NCI-H510A treated with DMSO at 0.1 percent for 48 hours (cell line): ENCODE measurements around the gene GABPB2.

Experiments
- DNase-seq: peaks from one replicate; lab custom pipeline; 2025; lab: John Stamatoyannopoulos, UW

Gene GABPB2

DNA sequence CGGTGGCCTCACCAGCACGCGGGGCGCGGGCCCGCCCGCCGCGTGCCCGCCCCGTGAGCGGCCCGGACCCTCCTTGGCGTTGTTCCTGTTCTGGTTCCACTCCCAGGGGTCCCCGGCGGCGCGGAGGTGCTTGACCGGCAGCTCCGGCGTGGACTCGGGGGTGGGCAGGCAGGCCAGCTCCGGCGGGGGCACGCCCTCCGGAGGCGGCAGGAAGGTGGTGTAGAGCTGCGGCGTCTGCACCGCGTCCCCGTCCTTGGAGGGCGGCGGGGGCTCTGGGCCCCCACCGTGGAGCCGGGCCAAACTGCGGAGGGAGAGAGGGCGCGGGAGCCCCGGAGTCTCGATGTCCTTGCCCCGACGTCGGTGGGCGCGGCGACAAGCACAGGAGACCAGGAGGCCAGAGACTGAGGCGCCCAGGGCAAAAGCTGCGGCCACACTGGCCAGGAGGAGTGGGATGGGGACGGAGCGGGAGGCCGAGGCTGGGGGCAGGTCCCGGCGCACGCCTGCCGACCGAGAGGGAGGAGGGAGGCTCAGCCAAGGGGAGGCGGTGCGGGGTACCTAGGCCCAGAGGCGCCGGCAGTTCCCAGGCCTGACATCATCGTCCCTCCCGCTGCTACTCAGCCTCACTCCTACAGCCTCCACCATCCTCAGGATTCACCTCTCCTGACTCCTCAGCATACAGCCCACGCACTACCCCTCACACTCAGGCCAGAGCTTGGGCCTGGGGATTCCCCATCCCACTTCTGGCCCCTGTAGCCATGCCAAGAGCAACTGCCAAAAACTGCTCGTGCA is 62.7 kb downstream of the GABPB2 start:
- DNase-seq, result no peak

DNA sequence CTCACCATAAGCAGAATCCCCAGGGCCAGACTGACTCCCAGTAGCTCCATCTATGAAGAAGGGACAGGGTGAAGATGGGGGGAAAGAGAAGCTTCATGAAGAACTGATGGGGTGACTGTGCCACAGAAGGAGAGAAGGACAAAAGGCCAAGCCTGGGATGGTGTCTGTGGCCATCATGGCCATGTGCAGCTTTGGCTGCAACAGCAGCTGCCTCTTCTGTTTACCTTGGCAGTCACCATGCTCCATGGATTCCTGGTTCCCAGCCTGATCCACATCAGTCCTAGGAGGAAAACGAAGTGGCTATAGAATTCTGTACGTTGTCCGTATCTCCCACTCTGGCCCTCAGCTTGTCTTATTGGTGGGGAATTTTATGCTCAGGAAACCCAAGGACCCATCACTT is 63.8 kb downstream of the GABPB2 start:
- no peak for DNase-seq

DNA sequence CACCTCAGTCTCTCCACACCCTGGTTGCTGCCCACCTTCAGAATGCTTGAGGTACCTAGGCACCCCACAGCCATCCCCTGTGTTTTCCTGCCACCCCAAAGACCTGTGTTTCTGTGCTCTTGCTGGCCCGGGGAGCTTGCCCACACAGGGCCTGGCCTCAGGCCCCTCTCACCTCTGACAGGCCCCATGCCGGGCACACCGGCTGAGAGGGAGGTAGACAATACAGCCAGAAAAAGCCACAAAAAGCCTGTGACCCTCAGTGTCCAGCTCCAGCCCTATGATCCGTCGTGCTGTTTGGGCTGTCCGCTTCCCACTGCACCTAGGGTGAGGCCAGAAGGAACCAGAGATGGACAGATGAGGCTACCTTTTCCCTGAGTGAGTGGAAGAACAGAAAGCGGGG is 64.4 kb downstream of the GABPB2 start:
- no peak for DNase-seq

DNA sequence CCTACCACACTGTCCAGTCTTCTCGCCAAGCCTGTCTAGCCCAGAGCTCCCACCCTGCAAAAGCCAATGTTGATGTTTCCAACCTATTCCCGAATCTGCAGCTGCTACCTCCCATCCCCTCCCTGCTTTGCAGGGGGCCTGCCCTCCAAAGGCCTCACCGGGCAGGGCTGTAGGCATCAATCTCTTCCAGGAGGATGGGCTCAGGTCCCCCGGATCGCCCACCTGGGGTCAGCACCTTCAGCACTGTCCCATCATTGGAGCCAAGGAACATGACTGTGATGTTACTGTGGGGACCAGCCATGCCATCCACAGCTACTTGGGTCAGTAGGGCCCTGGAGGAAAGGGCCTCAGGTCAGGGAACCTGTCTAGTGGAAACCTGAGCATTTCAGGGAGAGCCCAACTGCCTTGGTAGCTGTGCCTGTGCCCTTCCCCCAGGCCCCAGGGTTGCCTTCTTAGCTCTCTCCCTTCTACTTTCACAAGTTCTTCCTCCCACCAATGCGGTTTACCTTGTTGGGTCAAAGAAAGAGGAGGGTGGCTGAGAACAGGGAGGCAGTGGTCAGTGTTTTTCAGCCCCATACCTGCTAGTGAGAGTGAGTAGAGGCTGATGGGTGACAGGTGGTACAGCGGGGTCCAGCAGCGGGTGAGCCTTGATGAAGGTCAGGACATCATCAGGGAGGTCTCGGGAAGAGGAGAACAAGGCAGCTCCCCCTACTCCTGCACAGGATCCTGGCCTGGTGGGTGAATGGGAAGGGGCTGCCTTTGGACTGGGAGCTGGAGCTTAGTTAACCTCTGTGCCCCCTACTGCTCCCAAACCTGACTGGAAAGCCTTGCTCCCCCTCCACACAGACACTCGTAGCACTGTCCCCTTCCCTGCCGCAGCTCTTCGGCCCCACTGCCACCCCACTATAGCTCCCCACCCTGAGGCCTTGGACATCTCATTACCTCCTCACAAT is 65.1 kb downstream of the GABPB2 start:
- DNase-seq, result no peak

DNA sequence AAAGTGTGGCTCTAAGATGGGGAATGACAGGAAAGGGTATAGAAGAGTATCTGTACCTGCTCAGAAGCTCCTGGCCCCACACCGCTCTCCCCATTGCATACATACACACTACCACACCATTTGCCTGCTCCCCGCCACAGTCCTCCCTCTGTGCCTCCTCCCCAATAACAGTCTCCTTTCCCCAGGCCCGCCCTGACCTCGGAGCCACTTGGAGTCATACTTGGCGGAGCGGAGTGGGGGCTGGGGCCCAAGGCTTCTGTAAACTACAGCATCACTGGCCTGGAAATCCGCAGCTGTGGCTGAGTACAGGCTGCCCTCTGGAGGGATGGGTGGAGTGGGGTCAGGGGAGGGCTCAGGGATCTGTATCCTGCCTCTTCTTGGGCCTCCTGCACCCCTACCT is 67.2 kb downstream of the GABPB2 start:
- no peak for DNase-seq

DNA sequence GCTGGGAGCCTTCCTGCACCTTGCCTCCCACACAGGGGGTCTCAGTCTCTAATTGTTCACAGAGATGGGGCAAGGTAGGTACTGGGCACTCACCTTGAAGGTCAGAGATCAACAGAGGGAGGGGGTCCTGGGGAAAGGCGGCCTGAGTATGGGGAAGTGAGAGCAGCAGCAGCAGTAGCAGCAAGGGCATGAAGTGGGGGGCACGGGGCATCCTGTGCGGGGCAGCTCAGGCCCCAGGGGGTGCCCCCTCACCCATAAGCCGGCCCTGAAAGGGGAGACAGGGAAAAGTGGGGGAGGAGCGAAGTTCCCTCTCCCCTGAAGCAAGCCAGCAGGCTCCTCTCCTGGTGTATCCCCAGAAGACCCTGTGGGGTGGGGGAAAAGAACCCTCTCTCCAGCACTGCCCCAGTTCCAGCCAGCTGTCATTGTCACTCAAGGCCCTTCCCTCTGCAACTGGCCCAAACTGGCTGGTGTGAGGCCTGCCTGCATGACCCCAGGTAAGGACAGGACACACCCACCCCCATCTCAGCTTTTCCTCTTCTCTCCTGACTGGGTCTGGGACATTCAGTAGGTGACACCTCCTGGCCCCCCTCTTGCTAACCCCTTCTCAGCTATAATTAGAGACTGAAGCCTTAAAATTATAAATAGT is 72.0 kb downstream of the GABPB2 start:
- DNase-seq, result no peak

DNA sequence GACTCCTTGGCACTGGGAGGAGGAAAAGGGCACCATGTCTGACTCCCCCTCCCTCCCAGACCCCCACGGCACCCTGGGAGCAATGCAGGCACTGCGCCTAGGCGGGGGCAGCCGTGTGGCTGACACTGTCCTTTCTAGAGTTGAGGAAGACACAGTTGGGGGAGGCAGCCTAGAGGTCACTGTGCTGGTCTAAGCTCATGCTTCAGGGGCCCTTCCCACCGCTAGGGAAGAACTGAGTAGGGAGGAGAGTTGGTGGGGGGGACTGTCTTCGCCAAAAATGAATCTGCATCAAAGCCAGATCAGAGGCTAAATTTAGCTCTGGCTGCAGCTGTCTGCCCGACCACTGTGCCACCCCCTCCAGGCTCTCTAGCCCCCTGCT is 72.5 kb downstream of the GABPB2 start:
- no peak for DNase-seq

DNA sequence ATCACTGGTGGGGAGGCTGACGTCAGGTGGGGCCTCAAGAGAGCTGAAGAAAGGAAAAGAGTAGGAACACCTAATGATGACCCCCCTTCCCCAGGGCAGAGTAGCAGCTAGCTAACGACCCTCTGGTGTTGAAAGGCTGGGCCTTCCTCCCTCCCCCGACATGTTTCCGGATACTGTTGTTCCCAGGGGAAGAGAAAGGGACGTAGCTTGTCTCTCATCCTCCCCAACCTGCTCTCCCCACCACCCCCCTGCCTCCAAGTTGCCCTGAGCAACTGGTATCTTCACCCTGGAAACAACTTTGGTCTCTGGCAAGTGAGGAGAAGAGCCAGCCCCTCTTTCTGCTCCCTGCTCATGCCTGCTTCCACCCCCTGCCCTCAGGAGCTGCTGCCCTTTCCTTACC is 73.4 kb downstream of the GABPB2 start:
- DNase-seq, result no peak

DNA sequence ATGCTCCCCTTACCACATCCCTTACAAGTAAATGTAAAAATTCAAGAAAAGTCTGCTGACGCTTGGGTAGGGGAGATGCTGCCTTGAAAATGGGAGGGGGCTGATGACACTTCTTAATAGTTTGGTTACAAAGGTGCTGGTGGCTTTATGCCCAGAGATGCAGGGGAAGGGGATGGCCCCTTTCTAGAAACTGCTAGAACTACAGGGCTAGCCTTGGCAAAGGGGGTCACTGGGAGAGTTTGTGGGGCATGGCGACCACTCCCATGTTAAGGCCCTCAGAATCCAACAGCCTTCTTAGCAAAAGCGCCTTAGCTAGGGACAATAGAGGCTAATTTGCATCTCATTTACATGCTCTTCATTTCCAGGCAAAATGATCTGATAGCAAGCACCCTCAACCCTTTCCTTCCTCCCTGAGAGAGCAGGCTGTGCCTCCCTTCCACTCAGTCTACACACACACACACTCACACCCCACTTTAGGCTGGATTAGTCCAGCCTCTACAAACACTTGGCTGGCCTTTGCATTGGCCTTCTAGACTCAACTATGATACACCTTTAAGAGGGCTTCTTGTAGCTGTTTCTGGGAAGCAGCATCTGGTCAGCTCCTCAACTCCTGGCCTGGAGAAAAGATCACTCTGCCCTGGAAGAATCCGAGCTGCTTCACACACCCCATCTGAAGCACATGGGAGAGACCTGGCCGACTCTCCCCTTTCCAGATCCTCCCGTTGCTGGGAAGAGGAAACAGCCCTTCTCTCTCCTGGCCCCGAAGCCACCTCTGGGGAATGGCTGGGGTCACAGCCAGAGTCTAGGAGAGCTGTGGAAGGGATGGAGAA is 74.1 kb downstream of the GABPB2 start:
- DNase-seq, result no peak

DNA sequence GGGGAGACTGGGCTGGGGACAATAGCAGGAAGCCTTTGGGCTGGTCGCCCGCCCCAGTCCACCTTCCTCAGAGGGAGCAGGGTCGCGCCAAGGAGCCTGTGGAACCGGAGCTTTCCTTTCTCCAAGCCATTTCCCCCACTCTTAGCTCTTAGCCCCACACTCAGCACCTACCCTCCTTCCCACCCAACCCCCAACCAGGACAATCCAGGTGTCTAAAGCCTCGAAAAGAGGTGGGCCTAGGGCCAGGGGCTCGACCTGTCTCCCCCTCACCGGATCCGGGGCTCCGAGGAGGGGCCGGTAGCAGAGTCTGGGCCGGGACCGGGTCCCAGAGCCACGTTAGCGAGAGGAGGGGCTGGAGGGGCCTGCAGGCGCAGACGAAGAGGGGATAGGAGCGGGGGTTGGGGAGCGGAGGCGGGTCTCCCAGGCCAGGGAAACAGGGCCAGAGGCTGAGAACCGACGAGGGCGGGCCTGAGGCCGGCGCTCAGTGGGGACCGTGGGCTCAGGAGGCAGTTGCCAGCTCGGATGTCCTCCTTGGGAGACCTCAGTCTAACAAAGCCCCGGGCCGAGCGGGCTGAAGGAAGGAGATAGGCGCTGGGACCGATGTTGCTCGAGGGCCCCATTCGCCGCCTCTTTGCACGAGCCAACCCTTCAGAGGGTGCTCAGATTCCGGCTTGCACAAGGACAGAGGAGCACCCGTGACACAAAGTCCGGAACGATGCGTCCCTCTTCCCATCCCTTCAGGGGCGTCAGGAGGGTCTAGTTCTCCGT is 74.9 kb downstream of the GABPB2 start:
- no peak for DNase-seq

DNA sequence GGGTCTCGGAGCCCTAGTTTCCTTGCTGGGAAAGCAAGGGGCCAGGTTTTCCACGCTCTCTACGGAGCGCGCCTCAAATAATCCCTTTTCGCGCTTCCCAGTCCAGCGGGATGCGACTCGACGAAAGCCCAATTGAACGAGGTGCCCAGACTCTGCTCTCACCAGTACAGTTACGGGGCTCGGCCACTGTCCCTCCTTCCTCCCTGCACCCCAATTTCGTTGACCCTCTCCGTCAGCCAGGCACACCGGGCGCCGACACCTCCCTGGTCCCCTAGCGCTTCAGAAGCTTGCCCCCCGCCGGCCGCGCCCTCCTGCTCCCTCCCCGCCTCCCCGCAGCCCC is 75.5 kb downstream of the GABPB2 start:
- no peak for DNase-seq

DNA sequence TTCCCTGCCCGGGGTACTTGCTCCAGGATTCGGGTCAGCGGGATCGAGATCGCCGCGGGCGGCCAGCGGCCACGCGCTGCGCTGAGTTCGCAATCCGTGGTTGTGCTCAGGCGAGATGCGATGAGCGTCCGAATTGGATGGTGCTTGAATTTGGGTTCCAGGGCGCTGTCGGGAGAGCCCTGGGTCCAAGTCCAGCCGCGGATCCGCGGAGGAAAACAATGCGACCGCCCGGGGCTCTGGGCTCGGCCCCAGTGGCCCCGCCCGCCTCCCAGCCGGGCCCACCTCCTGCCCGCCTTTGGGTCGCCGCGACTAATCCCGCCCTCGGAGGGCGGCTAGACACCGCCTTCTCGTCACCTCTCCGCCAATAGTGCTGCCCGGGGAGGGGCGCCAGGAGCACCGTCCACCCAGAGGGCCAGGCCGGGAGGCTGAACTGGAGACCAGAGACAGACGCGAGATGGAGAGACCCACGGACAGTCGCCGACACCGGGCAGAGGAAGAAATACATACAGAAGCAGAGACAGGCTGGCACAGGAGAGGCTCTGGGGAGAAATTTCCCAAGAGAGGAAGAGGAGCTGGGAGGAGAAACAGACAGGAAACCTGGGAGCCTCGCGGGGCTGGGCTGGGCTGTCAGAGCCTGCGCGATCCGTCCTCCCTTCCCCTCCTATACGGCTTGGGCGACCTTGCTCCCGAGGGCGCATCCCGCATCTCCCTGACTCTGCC is 76.0 kb downstream of the GABPB2 start, which contains the start of gene SEMA6C:
SEMA6C (minus strand) TSS at position 220 of the 720 bp plus-strand sequence. CDS start 4,010 bp downstream, outside the sequence.
- DNase-seq, result peak; percentile 88

DNA sequence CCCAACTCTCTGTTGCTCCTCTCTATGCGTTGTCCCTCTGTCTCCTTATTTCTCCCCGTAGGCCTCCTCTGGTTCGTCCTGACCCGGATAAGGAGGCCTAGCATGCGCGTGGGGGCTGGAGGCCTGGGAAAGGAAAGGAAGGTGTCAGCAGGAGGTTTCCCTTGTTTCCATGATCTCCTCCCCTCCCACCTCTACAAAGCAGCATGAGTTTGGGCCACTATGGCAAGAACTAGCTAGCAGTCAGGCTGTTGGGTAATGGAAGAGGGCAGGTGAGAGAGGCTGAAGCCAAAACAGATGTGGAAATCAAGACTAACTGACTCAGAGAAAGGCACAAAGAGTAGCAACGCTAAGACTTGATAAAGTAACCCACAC is 76.6 kb downstream of the GABPB2 start:
- DNase-seq, result no peak

DNA sequence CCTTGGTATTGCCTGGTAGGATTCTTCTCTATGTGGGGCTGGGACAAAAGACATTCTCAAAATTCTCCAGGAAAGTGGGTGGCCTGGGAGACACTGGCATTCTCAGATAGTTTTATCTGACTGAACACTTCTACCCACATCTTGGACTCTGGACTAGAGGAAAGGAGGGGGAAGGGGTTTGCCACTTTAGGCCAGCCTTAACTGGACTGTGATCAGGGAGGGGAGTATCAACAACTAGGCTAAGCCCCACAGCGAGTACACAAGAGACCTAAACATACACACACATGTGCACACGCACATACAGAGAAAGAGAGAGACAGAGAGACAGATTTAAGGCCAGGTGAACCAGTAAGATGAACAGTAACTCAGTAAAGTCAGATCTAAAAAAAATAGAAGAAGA is 77.1 kb downstream of the GABPB2 start:
- no peak for DNase-seq

DNA sequence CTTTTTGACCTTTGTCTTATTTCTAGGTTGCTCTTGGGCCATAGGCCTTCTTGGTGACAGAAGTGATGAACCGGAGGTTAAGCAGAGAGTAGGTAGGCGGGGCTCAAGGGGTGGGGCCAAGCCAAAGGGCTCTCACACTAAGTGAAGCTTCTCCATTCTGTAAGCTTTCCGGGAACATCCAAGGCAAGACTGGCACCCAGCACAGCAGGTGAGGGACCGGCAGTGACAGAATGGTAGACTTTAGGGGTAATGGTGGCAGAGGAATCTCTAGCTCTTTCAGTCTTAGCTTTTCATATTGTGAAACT is 85.9 kb downstream of the GABPB2 start, which contains the start of gene TNFAIP8L2:
TNFAIP8L2 (plus strand) TSS at position 135 of the 305 bp plus-strand sequence. CDS start 2,049 bp downstream, outside the sequence.
- DNase-seq, result peak; percentile 41

DNA sequence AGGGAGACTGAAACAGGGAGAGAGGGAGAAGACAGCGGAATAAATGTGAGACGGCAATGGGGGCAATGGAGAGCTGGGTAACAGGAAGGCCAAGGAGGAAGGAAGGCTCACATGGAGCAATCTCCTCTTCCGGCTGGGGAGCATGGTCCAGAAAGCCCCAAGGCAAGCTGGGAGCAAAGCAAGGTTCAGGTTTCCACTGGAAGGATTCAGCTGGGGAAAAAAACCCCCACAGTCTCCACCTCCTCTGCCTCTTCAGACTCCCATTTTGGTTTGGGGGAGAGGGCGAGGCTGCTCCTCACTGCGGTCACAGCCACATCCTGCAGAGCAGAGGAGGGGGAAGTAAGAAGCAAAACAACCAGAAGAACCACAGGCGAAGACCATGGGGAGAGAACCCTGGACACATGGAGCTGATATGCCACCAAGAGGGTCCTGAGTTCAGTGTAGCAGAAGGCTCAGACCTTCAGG is 86.5 kb downstream of the GABPB2 start:
- no peak for DNase-seq

DNA sequence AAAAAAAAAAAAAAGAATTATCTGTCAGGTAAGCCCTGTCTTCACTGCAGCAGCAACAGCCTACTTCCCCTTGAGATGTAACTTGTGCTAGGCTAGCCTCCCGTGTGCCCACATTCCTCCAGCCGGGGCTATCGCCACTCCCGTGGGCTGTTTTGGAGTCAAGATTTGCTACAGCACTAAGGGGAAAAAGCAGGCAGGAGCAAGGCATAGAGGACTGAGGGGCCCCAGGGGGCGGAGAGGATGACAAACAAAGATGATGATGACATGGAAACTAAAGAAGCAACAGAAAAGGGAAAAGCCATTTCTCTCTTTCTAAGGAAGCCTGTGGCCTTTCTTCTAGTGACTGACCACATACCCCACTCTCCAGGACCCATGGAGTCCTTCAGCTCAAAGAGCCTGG is 87.8 kb downstream of the GABPB2 start:
- no peak for DNase-seq

DNA sequence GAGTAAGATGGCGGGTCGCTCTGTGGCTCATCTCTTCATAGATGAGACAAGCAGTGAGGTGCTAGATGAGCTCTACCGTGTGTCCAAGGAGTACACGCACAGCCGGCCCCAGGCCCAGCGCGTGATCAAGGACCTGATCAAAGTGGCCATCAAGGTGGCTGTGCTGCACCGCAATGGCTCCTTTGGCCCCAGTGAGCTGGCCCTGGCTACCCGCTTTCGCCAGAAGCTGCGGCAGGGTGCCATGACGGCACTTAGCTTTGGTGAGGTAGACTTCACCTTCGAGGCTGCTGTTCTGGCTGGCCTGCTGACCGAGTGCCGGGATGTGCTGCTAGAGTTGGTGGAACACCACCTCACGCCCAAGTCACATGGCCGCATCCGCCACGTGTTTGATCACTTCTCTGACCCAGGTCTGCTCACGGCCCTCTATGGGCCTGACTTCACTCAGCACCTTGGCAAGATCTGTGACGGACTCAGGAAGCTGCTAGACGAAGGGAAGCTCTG is 88.2 kb downstream of the GABPB2 start:
- DNase-seq, result no peak

DNA sequence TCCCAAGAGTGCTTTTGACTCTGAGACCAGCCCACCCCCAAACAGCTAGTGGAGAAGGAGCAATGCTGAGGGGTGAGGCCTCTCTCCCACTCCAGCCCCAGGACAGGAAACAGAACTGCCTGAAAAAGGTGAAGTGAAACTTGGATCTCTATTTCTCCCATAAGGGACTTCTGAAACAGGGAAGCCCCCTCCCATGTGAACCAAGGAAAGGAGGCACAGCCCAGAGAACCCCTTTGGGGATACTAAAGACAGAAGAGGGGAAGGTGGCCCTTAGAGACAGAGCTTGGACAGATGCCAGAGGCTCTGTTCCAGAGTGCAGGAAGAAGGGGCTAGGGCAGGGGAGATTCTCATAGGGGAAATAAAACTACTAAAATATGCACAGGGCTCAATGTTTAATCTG is 88.8 kb downstream of the GABPB2 start:
- no peak for DNase-seq

DNA sequence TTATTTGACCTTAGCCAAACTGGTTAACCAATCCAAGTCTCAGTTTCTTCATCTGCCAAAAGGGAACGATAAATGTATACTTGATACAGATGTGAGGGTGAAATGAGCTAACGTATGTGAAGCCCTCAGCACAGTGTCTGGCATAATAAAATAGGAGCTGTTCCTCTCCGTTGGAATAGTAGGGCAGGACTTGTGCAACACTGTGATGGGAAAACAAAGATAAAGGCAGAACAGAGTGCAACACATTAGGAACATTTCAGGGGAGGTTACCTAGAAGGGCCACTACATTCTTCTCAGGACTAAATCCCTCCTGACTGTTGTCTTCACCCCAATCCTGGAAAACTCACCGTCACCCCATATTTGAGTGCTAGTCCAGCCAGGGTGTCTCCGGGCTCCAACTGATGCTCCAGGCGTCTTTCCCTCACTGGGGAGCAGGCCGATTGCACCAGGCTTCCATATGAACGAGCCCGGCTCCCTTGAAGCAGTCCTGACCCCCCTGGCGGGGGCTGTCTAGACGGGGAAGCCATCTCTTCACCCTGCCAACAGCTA is 94.2 kb downstream of the GABPB2 start:
- no peak for DNase-seq
